ENCODE data around the gene CHST8.
"Not testable (repeated sequence)": the region's sequence is repeated elsewhere in the genome, so short reads cannot be mapped to it uniquely, and the experiment has no call there.

CHST8 gene

GRCh38 chr19:33602576-33603204 is 19.1 kb upstream of the CHST8 start:
- Histone ChIP-seq H3K4me3 (ENCODE audit: low read depth, low read length) (no peak overlapping the region), H3K36me3 (ENCODE audit: control insufficient read depth, insufficient read depth, low read length) (no peaks in the 10 kb centered on the region), H3K4me1 (ENCODE audit: control insufficient read depth, insufficient read depth, low read length) (peaks cover 12% of the 10 kb centered on the region), H3K9ac (ENCODE audit: low read length) (no peak overlapping the region), H3K9me3 (ENCODE audit: control insufficient read depth, insufficient read depth, low read depth, low read length) (peaks cover 20% of the 10 kb centered on the region), H3K27ac (ENCODE audit: low read depth, low read length) (no peak overlapping the region), H3K27me3 (ENCODE audit: control insufficient read depth, insufficient read depth, low read length) (no peaks in the 10 kb centered on the region)

- Histone ChIP-seq H3K9me3 (ENCODE audit: control insufficient read depth, insufficient read depth, low read depth, low read length) (peaks cover 20% of the 10 kb centered on the region), H3K4me1 (ENCODE audit: control insufficient read depth, insufficient read depth, low read length) (peaks cover 12% of the 10 kb centered on the region), H3K27me3 (ENCODE audit: control insufficient read depth, insufficient read depth, low read length) (no peaks in the 10 kb centered on the region), H3K36me3 (ENCODE audit: control insufficient read depth, insufficient read depth, low read length) (no peaks in the 10 kb centered on the region), H3K27ac (ENCODE audit: low read depth, low read length) (no peak overlapping the region), H3K9ac (ENCODE audit: low read length) (no peak overlapping the region), H3K4me3 (ENCODE audit: low read depth, low read length) (no peak overlapping the region)
Measured at GRCh38 chr19:33603377-33603776, 18.4 kb upstream of the CHST8 start.

GRCh38 chr19:33604651-33605050 is 17.1 kb upstream of the CHST8 start:
- no peaks in the 10 kb centered on the region for H3K27me3 ChIP-seq (ENCODE audit: control insufficient read depth, insufficient read depth, low read length)
- H3K4me1 ChIP-seq (ENCODE audit: control insufficient read depth, insufficient read depth, low read length): peaks cover 12% of the 10 kb centered on the region
- H3K27ac ChIP-seq (ENCODE audit: low read depth, low read length): no peak overlapping the region
- peaks cover 25% of the 10 kb centered on the region for H3K9me3 ChIP-seq (ENCODE audit: control insufficient read depth, insufficient read depth, low read depth, low read length)
- no peak overlapping the region for H3K4me3 ChIP-seq (ENCODE audit: low read depth, low read length)
- H3K9ac ChIP-seq (ENCODE audit: low read length): no peak overlapping the region
- H3K36me3 ChIP-seq (ENCODE audit: control insufficient read depth, insufficient read depth, low read length): no peaks in the 10 kb centered on the region

- H3K27me3 ChIP-seq (ENCODE audit: control insufficient read depth, insufficient read depth, low read length); H3K9ac ChIP-seq (ENCODE audit: low read length); H3K4me3 ChIP-seq (ENCODE audit: low read depth, low read length); H3K27ac ChIP-seq (ENCODE audit: low read depth, low read length); H3K36me3 ChIP-seq (ENCODE audit: control insufficient read depth, insufficient read depth, low read length): not testable (repeated sequence)
- peaks cover 12% of the 10 kb centered on the region for H3K4me1 ChIP-seq (ENCODE audit: control insufficient read depth, insufficient read depth, low read length)
- peaks cover 26% of the 10 kb centered on the region for H3K9me3 ChIP-seq (ENCODE audit: control insufficient read depth, insufficient read depth, low read depth, low read length)
Measured at GRCh38 chr19:33605803-33606295, 15.9 kb upstream of the CHST8 start.

GRCh38 chr19:33606556-33606955 is 15.2 kb upstream of the CHST8 start:
- Histone ChIP-seq H3K4me1 (ENCODE audit: control insufficient read depth, insufficient read depth, low read length) (peaks cover 12% of the 10 kb centered on the region), H3K4me3 (ENCODE audit: low read depth, low read length) (no peak overlapping the region), H3K27me3 (ENCODE audit: control insufficient read depth, insufficient read depth, low read length) (no peaks in the 10 kb centered on the region), H3K9me3 (ENCODE audit: control insufficient read depth, insufficient read depth, low read depth, low read length) (peaks cover 19% of the 10 kb centered on the region), H3K36me3 (ENCODE audit: control insufficient read depth, insufficient read depth, low read length) (no peaks in the 10 kb centered on the region), H3K27ac (ENCODE audit: low read depth, low read length) (no peak overlapping the region), H3K9ac (ENCODE audit: low read length) (no peak overlapping the region)

GRCh38 chr19:33609353-33609752 is 12.4 kb upstream of the CHST8 start:
- Histone ChIP-seq H3K4me3 (ENCODE audit: low read depth, low read length) (no peak overlapping the region), H3K9ac (ENCODE audit: low read length) (no peak overlapping the region), H3K27me3 (ENCODE audit: control insufficient read depth, insufficient read depth, low read length) (peaks cover 14% of the 10 kb centered on the region; the same call in 1 of the 2 replicates), H3K9me3 (ENCODE audit: control insufficient read depth, insufficient read depth, low read depth, low read length) (peaks cover 12% of the 10 kb centered on the region; the same call in 1 of the 2 replicates), H3K27ac (ENCODE audit: low read depth, low read length) (no peak overlapping the region), H3K36me3 (ENCODE audit: control insufficient read depth, insufficient read depth, low read length) (no peaks in the 10 kb centered on the region), H3K4me1 (ENCODE audit: control insufficient read depth, insufficient read depth, low read length) (no peaks in the 10 kb centered on the region; the same call in 1 of the 2 replicates)

GRCh38 chr19:33610588-33610987 is 11.2 kb upstream of the CHST8 start:
- no peak overlapping the region for H3K4me3 ChIP-seq (ENCODE audit: low read depth, low read length)
- H3K9me3 ChIP-seq (ENCODE audit: control insufficient read depth, insufficient read depth, low read depth, low read length): peaks cover 12% of the 10 kb centered on the region; the same call in 1 of the 2 replicates
- no peaks in the 10 kb centered on the region; the same call in 1 of the 2 replicates for H3K4me1 ChIP-seq (ENCODE audit: control insufficient read depth, insufficient read depth, low read length)
- no peak overlapping the region for H3K27ac ChIP-seq (ENCODE audit: low read depth, low read length)
- H3K36me3 ChIP-seq (ENCODE audit: control insufficient read depth, insufficient read depth, low read length): no peaks in the 10 kb centered on the region
- no peak overlapping the region for H3K9ac ChIP-seq (ENCODE audit: low read length)
- peaks cover 23% of the 10 kb centered on the region; the same call in 1 of the 2 replicates for H3K27me3 ChIP-seq (ENCODE audit: control insufficient read depth, insufficient read depth, low read length)

- Histone ChIP-seq H3K27ac (ENCODE audit: low read depth, low read length) (no peak overlapping the region), H3K36me3 (ENCODE audit: control insufficient read depth, insufficient read depth, low read length) (no peaks in the 10 kb centered on the region)
Measured at GRCh38 chr19:33612928-33613619, 8.7 kb upstream of the CHST8 start.

GRCh38 chr19:33613620-33614000 is 8.1 kb upstream of the CHST8 start:
- no peak overlapping the region for H3K4me3 ChIP-seq (ENCODE audit: low read depth, low read length)
- H3K36me3 ChIP-seq (ENCODE audit: control insufficient read depth, insufficient read depth, low read length): no peaks in the 10 kb centered on the region
- H3K9me3 ChIP-seq (ENCODE audit: control insufficient read depth, insufficient read depth, low read depth, low read length): peaks cover 12% of the 10 kb centered on the region; the same call in 1 of the 2 replicates
- H3K27me3 ChIP-seq (ENCODE audit: control insufficient read depth, insufficient read depth, low read length): peaks cover 47% of the 10 kb centered on the region
- no peak overlapping the region for H3K27ac ChIP-seq (ENCODE audit: low read depth, low read length)
- H3K9ac ChIP-seq (ENCODE audit: low read length): no peak overlapping the region
- no peaks in the 10 kb centered on the region for H3K4me1 ChIP-seq (ENCODE audit: control insufficient read depth, insufficient read depth, low read length)

More at GRCh38 chr19:33612928-33613619, 8.7 kb upstream of the CHST8 start:
- peaks cover 12% of the 10 kb centered on the region; the same call in 1 of the 2 replicates for H3K9me3 ChIP-seq (ENCODE audit: control insufficient read depth, insufficient read depth, low read depth, low read length)
- H3K9ac ChIP-seq (ENCODE audit: low read length): no peak overlapping the region
- H3K4me3 ChIP-seq (ENCODE audit: low read depth, low read length): no peak overlapping the region
- H3K27me3 ChIP-seq (ENCODE audit: control insufficient read depth, insufficient read depth, low read length): peaks cover 42% of the 10 kb centered on the region
- no peaks in the 10 kb centered on the region for H3K4me1 ChIP-seq (ENCODE audit: control insufficient read depth, insufficient read depth, low read length)

GRCh38 chr19:33616346-33616745 is 5.4 kb upstream of the CHST8 start:
- Histone ChIP-seq H3K4me3 (ENCODE audit: low read depth, low read length) (no peak overlapping the region), H3K9ac (ENCODE audit: low read length) (no peak overlapping the region), H3K4me1 (ENCODE audit: control insufficient read depth, insufficient read depth, low read length) (0 out of 2 replicates have a peak, but pooled peaks cover 5% of the 10 kb centered on the region), H3K27me3 (ENCODE audit: control insufficient read depth, insufficient read depth, low read length) (peaks cover 74% of the 10 kb centered on the region), H3K27ac (ENCODE audit: low read depth, low read length) (no peak overlapping the region), H3K9me3 (ENCODE audit: control insufficient read depth, insufficient read depth, low read depth, low read length) (no peaks in the 10 kb centered on the region), H3K36me3 (ENCODE audit: control insufficient read depth, insufficient read depth, low read length) (no peaks in the 10 kb centered on the region)

GRCh38 chr19:33616857-33617256 is 4.9 kb upstream of the CHST8 start:
- Histone ChIP-seq H3K9ac (ENCODE audit: low read length) (no peak overlapping the region), H3K4me1 (ENCODE audit: control insufficient read depth, insufficient read depth, low read length) (0 out of 2 replicates have a peak, but pooled peaks cover 5% of the 10 kb centered on the region), H3K36me3 (ENCODE audit: control insufficient read depth, insufficient read depth, low read length) (no peaks in the 10 kb centered on the region), H3K4me3 (ENCODE audit: low read depth, low read length) (no peak overlapping the region), H3K27me3 (ENCODE audit: control insufficient read depth, insufficient read depth, low read length) (peaks cover 77% of the 10 kb centered on the region), H3K27ac (ENCODE audit: low read depth, low read length) (no peak overlapping the region), H3K9me3 (ENCODE audit: control insufficient read depth, insufficient read depth, low read depth, low read length) (no peaks in the 10 kb centered on the region)

All from HUES6 (cell line).